GM18519 (cell line): Measurements from ENCODE around the gene VCAM1.

Experiments used
- ATAC-seq: cut with Tn5 transposase; IDR thresholded peaks from one replicate; pipeline ENCODE4 v1.9.1; 2021; ENCODE audit warnings: mild to moderate bottlenecking, moderate library complexity; ENCODE audit not compliant: unreplicated experiment, low FRiP score

VCAM1 gene

GRCh38 chr1:100721526-100722207, 2.1 kb downstream of the VCAM1 start:
- no peak for ATAC-seq

GRCh38 chr1:100722221-100722620, 2.7 kb downstream of the VCAM1 start:
- no peak for ATAC-seq

- no peak for ATAC-seq
Measured at GRCh38 chr1:100724281-100724680, 4.7 kb downstream of the VCAM1 start.

- ATAC-seq, result no peak
Measured at GRCh38 chr1:100730130-100730529, 10.6 kb downstream of the VCAM1 start.

- no peak for ATAC-seq
Measured at GRCh38 chr1:100731309-100731708, 11.8 kb downstream of the VCAM1 start.

GRCh38 chr1:100731758-100732157, 12.2 kb downstream of the VCAM1 start:
- ATAC-seq, result no peak

- ATAC-seq, result no peak
Measured at GRCh38 chr1:100734676-100735075, 15.1 kb downstream of the VCAM1 start.

GRCh38 chr1:100735244-100735643, 15.7 kb downstream of the VCAM1 start:
- ATAC-seq, result no peak

GRCh38 chr1:100736324-100736723, 16.8 kb downstream of the VCAM1 start:
- no peak for ATAC-seq

- no peak for ATAC-seq
Measured at GRCh38 chr1:100736746-100737145, 17.2 kb downstream of the VCAM1 start.

- no peak for ATAC-seq
Measured at GRCh38 chr1:100746542-100746932, 27.0 kb downstream of the VCAM1 start.

- ATAC-seq, result no peak
Measured at GRCh38 chr1:100747771-100748170, 28.2 kb downstream of the VCAM1 start.

GRCh38 chr1:100750005-100750885, 30.7 kb downstream of the VCAM1 start:
- no peak for ATAC-seq

- ATAC-seq, result no peak
Measured at GRCh38 chr1:100752791-100753190, 33.2 kb downstream of the VCAM1 start.

- no peak for ATAC-seq
Measured at GRCh38 chr1:100757946-100758345, 38.4 kb downstream of the VCAM1 start.

GRCh38 chr1:100759188-100759587, 39.6 kb downstream of the VCAM1 start:
- ATAC-seq, result no peak

- ATAC-seq, result no peak
Measured at GRCh38 chr1:100760511-100760910, 41.0 kb downstream of the VCAM1 start.

- ATAC-seq, result no peak
Measured at GRCh38 chr1:100762461-100762860, 42.9 kb downstream of the VCAM1 start.

- no peak for ATAC-seq
Measured at GRCh38 chr1:100767176-100767890, 47.8 kb downstream of the VCAM1 start.

- ATAC-seq, result no peak
Measured at GRCh38 chr1:100769323-100769722, 49.8 kb downstream of the VCAM1 start.
